GM15510 (cell line): ENCODE results near the gene UBTD1.

Source experiments
- POLR2A ChIP-seq: IDR thresholded peaks from 3 replicates; pipeline ENCODE4 v1.6.1; 2011; ENCODE audit warnings: borderline replicate concordance; ENCODE audit not compliant: insufficient read length; ENCODE audit errors: extremely low read depth

The UBTD1 gene

GRCh38 chr10:97542169-97543024, 43.7 kb downstream of the UBTD1 start:
- no peak for TF ChIP-seq POLR2A

GRCh38 chr10:97543025-97543546, 44.4 kb downstream of the UBTD1 start:
- no peak for TF ChIP-seq POLR2A

GRCh38 chr10:97546456-97547270, 47.9 kb downstream of the UBTD1 start:
- no peak for TF ChIP-seq POLR2A

- no peak for TF ChIP-seq POLR2A
Observed at GRCh38 chr10:97547271-97547600, 48.5 kb downstream of the UBTD1 start.

GRCh38 chr10:97547962-97548361, 49.2 kb downstream of the UBTD1 start:
- no peak for TF ChIP-seq POLR2A

- TF ChIP-seq POLR2A, result no peak
Observed at GRCh38 chr10:97548828-97549455, 50.2 kb downstream of the UBTD1 start.

GRCh38 chr10:97549587-97550322, 51.0 kb downstream of the UBTD1 start:
- TF ChIP-seq POLR2A, result no peak

- TF ChIP-seq POLR2A, result no peak
Observed at GRCh38 chr10:97550336-97551149, 51.8 kb downstream of the UBTD1 start.

- TF ChIP-seq POLR2A, result no peak
Observed at GRCh38 chr10:97551271-97551670, 52.5 kb downstream of the UBTD1 start.

- no peak for TF ChIP-seq POLR2A
Observed at GRCh38 chr10:97553575-97554031, 54.9 kb downstream of the UBTD1 start.

GRCh38 chr10:97563337-97563736, 64.6 kb downstream of the UBTD1 start:
- no peak for TF ChIP-seq POLR2A

GRCh38 chr10:97564776-97565175, 66.1 kb downstream of the UBTD1 start:
- TF ChIP-seq POLR2A, result no peak

GRCh38 chr10:97566336-97566996, 67.7 kb downstream of the UBTD1 start:
- no peak for TF ChIP-seq POLR2A

- no peak for TF ChIP-seq POLR2A
Observed at GRCh38 chr10:97567891-97568290, 69.2 kb downstream of the UBTD1 start.
